ENCODE measurements around the gene ZNF474. TPM values are rescaled to one million over a fixed set of nuclear protein-coding genes. Genes with fewer than 3 reads are reported as not detected.

The ZNF474 gene
- total and polyA plus RNA-seq, 2 of the 8 experiments (the other 6 are each of a cell fraction or from before 2014, with no cell fraction given): not detected

DNA sequence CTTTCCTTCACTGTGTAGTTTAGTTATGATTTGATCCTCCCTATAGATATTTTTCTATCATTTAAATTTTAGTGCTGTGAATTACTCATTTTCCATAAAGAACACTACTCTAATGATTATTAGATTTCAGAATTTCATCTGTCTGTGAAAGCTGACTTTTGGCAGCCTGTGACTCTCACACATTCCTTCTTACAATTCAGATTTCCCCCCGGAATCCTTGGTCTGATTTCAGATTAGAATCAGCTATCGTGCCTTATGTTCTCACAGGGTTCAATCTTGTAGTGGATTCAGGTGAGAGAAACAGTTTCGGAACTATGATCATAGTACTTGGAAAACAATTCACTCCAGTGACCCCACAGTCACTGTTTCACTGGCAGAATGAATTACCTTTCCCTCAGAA lies 26.2 kb downstream of the ZNF474 start:
- no peak overlapping the region for H4K8ac ChIP-seq (ENCODE audit: extremely low read depth, insufficient read depth, low read length)
- H4K20me1 ChIP-seq (replicated peaks in 1 of 2; ENCODE audit: control insufficient read depth in 1 of 2, insufficient read depth in 2 of 2, low read length in 2 of 2): no peaks in the 10 kb centered on the region
- H2AFZ ChIP-seq (ENCODE audit: low read length): 0 out of 2 replicates have a peak overlapping the region, but pooled peaks have one; percentile 15
- no peak for FAIRE-seq
- POLR2A ChIA-PET (ENCODE audit: partially characterized antibody): no interaction called here
- no peaks in the 10 kb centered on the region for H3K23me2 ChIP-seq (ENCODE audit: low read depth, low read length)
- H4K5ac ChIP-seq (ENCODE audit: insufficient read length, low read depth, low read length): no peak overlapping the region
- no peak overlapping the region for H3K9ac ChIP-seq (replicated peaks in 1 of 4; ENCODE audit: extremely low read depth in 1 of 4, low read depth in 3 of 4, low read length in 3 of 4)
- no peaks in the 10 kb centered on the region for H3K36me3 ChIP-seq (ENCODE audit: control insufficient read depth in 2 of 4, insufficient read depth in 4 of 4, low read length in 3 of 4)
- H2BK5ac ChIP-seq (ENCODE audit: low read depth, low read length): no peak overlapping the region
- H3K4me2 ChIP-seq (ENCODE audit: insufficient read depth in 1 of 2, low read depth in 2 of 2, low read length in 2 of 2): no peak overlapping the region
- H3K18ac ChIP-seq (ENCODE audit: extremely low read depth, low read length): no peak overlapping the region
- no peak overlapping the region for H2BK15ac ChIP-seq (ENCODE audit: low read length)
- H3K79me2 ChIP-seq (ENCODE audit: control insufficient read depth in 1 of 2, insufficient read depth in 2 of 2, low read length in 2 of 2): no peaks in the 10 kb centered on the region
- no peaks in the 10 kb centered on the region for H3K4me1 ChIP-seq (replicated peaks in 1 of 4; ENCODE audit: control insufficient read depth in 3 of 4, insufficient read depth in 4 of 4, low read length in 3 of 4)
- no peak overlapping the region for H2BK12ac ChIP-seq (ENCODE audit: low read depth, low read length)
- no peak overlapping the region for H4K91ac ChIP-seq (replicated peaks; ENCODE audit: insufficient read length, low read length)
- H2AK5ac ChIP-seq (ENCODE audit: low read depth, low read length): no peak overlapping the region
- no peak for TF ChIP-seq JUND (IDR thresholded peaks at IDR 0.05; ENCODE audit: low read length)
- no peak for TF ChIP-seq JUN (IDR thresholded peaks at IDR 0.05; ENCODE audit: low read depth, low read length)
- no peak for TF ChIP-seq NRF1 (IDR thresholded peaks at IDR 0.05; ENCODE audit: low read depth, low read length)
- no peak for TF ChIP-seq SRF (IDR thresholded peaks at IDR 0.05; ENCODE audit: low read depth, low read length)
- no peak for TF ChIP-seq GTF2F1 (IDR thresholded peaks at IDR 0.05; ENCODE audit: borderline replicate concordance, low read depth, low read length)
- TF ChIP-seq CBX8 (IDR thresholded peaks at IDR 0.05; ENCODE audit: borderline replicate concordance, low read depth, low read length): no peak
- TF ChIP-seq USF2 (IDR thresholded peaks at IDR 0.05; ENCODE audit: low read length): no peak
- TF ChIP-seq TBP (IDR thresholded peaks at IDR 0.05; ENCODE audit: low read depth, low read length): no peak
- TF ChIP-seq EGR1 (IDR thresholded peaks at IDR 0.05; ENCODE audit: borderline replicate concordance, low read depth, low read length): no peak
- no peak for TF ChIP-seq HDAC6 (IDR thresholded peaks at IDR 0.05; ENCODE audit: low read depth, low read length)
- no peak for TF ChIP-seq POLR2A (IDR thresholded peaks at IDR 0.05; ENCODE audit: control extremely low read depth in 1 of 2, low read depth in 2 of 2, low read length in 2 of 2)
- TF ChIP-seq RBBP5 (IDR thresholded peaks at IDR 0.05; ENCODE audit: borderline replicate concordance, low read depth, low read length): no peak
- TF ChIP-seq CREB1 (IDR thresholded peaks at IDR 0.05): no peak
- no peak for TF ChIP-seq SIN3A (conservative IDR thresholded peaks at IDR 0.05 in 1 of 2, IDR thresholded peaks at IDR 0.05 in 1 of 2; ENCODE audit: low read depth in 1 of 2, low read length in 2 of 2)
- no peak for TF ChIP-seq EZH2 (IDR thresholded peaks at IDR 0.05; ENCODE audit: low read depth, low read length, severe bottlenecking)
- H3K27me3 ChIP-seq (replicated peaks in 1 of 4; ENCODE audit: control insufficient read depth in 3 of 4, extremely low read depth in 1 of 4, insufficient read depth in 3 of 4, low read length in 3 of 4): no peaks in the 10 kb centered on the region
- 90% methylated on average over 3 of the region's 3 CpGs; no CpG with 5 or more reads in 1 of the 2 experiments for WGBS, 2 experiments (ENCODE audit: extremely low coverage in 1 of 2, insufficient coverage in 1 of 2, insufficient read length in 1 of 2, insufficient replicate concordance in 2 of 2, low coverage in 1 of 2, low lambda C conversion rate in 2 of 2, missing lambda C conversion rate in 1 of 2)
- H3K4ac ChIP-seq (replicated peaks; ENCODE audit: insufficient read length, low read depth, low read length): no peak overlapping the region
- H3K56ac ChIP-seq (replicated peaks; ENCODE audit: insufficient read length, low read depth, low read length): no peak overlapping the region
- H2BK120ac ChIP-seq (replicated peaks; ENCODE audit: low read depth, low read length): no peak overlapping the region
- CTCF ChIA-PET (ENCODE audit: partially characterized antibody): interaction anchor here (0.7 to 7.4 kb wide), 13 partner anchors 9 to 903 kb away, joined by 3 to 78 read pairs (median 4); no protein-coding TSS in a partner anchor
- no peak for DNase-seq (ENCODE audit: low read depth in 1 of 2, low spot score in 2 of 2)
- no peak overlapping the region for H3K14ac ChIP-seq (ENCODE audit: insufficient read length)
- no peak overlapping the region for H2BK20ac ChIP-seq (ENCODE audit: low read length)
- no peak overlapping the region for H3K27ac ChIP-seq (ENCODE audit: low read depth, low read length)
- H3K23ac ChIP-seq (ENCODE audit: insufficient read length): no peak overlapping the region
- H3K79me1 ChIP-seq (ENCODE audit: low read depth, low read length): no peaks in the 10 kb centered on the region
- no peak overlapping the region for H3K4me3 ChIP-seq (ENCODE audit: extremely low read depth in 1 of 4, insufficient read depth in 2 of 4, low read depth in 3 of 4, low read length in 4 of 4)
- no peaks in the 10 kb centered on the region for H3K9me3 ChIP-seq (ENCODE audit: insufficient read depth in 2 of 2, low read depth in 1 of 2, low read length in 1 of 2)

All from H1 (cell line).